NCI-H1417 (cell line): Measurements from ENCODE around the gene AFAP1L2.

Experiments used
- DNase-seq, 3 experiments: peaks; one replicate each; lab custom pipeline; 2025; lab: John Stamatoyannopoulos, UW

The AFAP1L2 gene

DNA sequence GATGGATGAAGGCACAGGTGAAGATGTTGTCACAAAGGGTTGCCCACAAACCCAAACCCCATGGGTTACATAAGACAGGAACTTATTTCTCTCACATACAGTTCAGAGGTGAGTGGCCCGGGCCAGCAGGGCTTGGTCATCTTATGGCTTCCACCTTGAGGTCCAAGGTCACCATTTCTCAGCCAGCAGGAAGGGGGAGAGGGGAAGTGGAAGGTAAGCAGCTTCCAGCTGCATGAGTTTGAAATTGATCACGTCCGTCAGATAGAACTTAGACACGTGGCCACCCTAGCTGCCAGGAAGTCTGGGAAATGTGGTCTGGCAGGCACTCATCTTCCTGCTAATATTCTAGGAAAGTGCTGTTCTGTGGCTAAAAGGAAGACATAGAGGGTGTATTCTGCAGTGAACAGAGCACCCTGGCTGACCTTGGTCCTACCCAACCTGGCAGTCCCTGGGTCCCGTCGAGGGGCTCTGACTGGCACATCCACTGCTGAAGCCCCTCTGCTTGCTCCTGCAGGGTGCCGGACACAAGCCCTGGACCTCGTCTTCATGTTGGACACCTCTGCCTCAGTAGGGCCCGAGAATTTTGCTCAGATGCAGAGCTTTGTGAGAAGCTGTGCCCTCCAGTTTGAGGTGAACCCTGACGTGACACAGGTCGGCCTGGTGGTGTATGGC lies 115.7 kb downstream of the AFAP1L2 start:
- no peak for DNase-seq

DNA sequence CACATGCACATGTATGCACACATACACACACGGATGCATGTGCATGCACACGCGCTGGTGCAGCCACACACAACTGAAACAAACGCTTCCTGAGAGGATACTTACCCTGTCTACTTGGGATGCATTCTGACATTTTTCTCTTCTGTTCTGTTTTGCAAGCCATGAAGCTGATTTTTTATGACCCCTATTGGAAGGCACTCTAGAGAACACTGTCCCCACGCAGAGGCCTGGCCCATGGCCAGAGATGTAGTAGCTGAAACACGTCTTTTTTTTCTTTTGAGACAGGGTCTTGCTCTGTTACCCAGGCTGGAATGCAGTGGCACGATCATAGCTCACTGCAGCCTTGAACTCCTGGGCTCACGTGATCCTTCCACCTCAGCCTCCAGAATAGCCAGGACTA lies 117.4 kb downstream of the AFAP1L2 start:
- no peak for DNase-seq

DNA sequence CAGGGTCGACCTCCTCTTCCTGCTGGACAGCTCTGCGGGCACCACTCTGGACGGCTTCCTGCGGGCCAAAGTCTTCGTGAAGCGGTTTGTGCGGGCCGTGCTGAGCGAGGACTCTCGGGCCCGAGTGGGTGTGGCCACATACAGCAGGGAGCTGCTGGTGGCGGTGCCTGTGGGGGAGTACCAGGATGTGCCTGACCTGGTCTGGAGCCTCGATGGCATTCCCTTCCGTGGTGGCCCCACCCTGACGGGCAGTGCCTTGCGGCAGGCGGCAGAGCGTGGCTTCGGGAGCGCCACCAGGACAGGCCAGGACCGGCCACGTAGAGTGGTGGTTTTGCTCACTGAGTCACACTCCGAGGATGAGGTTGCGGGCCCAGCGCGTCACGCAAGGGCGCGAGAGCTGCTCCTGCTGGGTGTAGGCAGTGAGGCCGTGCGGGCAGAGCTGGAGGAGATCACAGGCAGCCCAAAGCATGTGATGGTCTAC lies 118.3 kb downstream of the AFAP1L2 start:
- no peak for DNase-seq

- DNase-seq = no peak
Measured at GRCh38 chr10:114284346-114285071, 119.8 kb downstream of the AFAP1L2 start.

GRCh38 chr10:114283535-114284234 lies 120.6 kb downstream of the AFAP1L2 start:
- no peak for DNase-seq

DNA sequence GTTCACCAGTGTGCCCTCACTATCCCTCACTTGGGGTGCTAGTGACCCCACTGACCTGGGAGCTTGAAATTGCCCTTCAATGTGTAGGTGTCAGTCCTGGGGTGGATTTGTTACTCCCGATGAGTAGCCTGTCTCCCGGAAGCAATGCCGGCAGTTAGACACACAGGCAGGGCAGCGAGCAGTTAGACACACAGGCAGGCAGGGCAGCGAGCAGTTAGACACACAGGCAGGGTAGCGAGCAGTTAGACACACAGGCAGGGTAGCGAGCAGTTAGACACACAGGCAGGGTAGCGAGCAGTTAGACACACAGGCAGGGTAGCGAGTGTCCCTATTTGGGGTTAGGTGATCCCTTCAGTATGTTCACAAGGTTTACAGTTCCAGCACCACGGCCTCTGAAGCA lies 121.2 kb downstream of the AFAP1L2 start:
- no peak for DNase-seq

GRCh38 chr10:114282526-114282925 lies 121.8 kb downstream of the AFAP1L2 start:
- no peak for DNase-seq

DNA sequence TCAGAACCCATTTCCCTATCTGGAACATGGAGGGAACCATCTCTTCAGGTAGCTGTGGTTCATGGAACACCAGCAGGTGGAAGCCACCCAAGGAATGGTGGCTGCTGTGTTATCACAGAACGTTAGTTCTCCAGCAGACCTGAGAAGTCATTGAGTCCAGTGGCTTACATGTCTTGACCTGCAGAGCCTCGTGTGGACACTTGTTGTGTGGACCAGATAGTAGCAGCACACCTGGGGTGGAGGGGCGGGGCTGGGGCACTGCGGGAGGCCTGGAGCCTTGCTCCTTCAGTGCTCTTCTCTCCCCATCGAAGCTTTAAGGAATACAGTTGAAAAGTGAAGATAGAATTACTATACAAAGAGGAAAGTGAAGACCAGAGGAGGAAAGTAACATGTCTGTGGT lies 122.8 kb downstream of the AFAP1L2 start:
- no peak for DNase-seq

- DNase-seq = no peak
Measured at GRCh38 chr10:114281006-114281405, 123.3 kb downstream of the AFAP1L2 start.

- DNase-seq = no peak
Measured at GRCh38 chr10:114279901-114280644, 124.2 kb downstream of the AFAP1L2 start.

DNA sequence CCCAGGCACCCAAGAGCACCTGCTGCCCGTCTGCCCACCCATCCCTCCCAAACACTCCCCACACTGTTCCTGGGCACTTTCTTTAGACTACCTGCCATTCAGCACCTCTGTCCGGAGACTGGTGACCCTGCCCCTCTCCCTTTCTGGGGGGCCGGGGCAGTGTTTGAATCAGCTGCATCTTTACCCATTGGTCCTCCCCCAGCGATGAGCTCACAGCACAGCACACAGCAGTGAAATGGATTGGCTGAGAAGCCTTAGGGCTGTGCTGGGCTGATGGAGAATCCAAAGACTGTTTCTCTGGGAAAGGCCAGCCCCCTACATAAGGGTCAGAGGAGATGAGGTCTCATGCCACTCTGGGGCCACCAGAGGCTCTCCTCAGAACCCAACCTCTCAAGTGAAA lies 125.0 kb downstream of the AFAP1L2 start:
- DNase-seq = no peak

GRCh38 chr10:114278884-114279191 lies 125.5 kb downstream of the AFAP1L2 start:
- no peak for DNase-seq

- DNase-seq = no peak
Measured at GRCh38 chr10:114278140-114278883, 126.0 kb downstream of the AFAP1L2 start.

DNA sequence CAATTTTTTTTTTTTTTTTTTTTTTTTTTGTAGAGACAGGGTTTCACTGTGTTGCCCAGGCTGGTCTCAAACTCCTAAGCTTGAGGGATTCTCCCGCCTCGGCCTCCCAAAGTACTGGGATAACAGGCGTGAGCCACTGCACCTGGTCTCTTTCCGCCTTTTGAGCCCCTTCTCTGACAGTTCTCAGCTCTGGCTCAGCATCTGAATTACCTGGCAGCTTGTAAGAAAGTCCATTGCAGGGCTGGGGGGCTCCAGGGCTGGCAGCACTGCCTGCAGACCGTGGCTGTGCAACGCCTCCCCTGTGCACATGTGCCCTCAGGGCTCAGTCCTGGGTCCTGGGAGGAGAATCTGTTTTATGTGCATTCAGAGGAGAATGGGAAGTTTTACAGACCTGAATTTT lies 127.6 kb downstream of the AFAP1L2 start:
- no peak for DNase-seq

GRCh38 chr10:114276066-114276465 lies 128.2 kb downstream of the AFAP1L2 start:
- DNase-seq = no peak

GRCh38 chr10:114274616-114275453 lies 129.5 kb downstream of the AFAP1L2 start:
- DNase-seq = no peak

GRCh38 chr10:114273910-114274309 lies 130.4 kb downstream of the AFAP1L2 start:
- DNase-seq = no peak

- no peak for DNase-seq
Measured at GRCh38 chr10:114272696-114273095, 131.6 kb downstream of the AFAP1L2 start.

- DNase-seq = no peak
Measured at GRCh38 chr10:114271779-114272167, 132.5 kb downstream of the AFAP1L2 start.

DNA sequence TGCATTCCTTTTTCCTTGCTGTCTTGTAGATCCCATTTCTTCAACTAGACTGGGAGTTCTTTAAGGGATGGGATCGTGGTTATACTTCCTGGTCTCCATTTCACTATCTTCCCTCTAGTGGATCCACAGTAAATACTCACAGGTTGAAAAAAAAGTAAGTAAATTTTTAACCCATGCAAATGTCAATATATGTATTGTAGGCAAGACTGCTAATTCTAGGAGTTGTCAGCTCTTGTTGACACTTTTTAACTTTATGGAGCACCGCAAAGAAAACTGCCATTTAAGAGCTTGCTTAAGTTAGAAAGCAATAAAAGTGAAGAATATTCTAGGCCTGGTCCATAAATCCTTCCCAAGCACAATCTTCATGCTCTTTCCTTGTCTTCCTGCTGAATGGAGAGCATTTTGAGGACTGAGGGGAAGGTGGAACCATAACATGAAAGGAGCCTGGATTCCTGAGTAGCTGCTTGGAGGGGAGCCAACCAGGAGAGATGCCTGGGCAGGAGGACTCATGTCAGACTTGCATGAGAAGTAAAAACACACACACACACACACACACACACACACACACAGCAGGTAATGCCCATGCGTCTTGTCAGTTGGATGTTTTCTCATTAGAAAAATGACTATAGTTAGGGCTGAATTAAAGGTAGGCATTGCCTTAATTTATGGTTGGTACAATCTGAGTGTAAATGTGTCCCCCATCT lies 133.1 kb downstream of the AFAP1L2 start:
- DNase-seq = no peak
